ENCODE data around the gene NEDD4.

Gene NEDD4

GRCh38 chr15:55990516-55990915 is 2.9 kb downstream of the NEDD4 start:
- DNase-seq (ENCODE audit: low spot score), result no peak
- TF ChIP-seq CTCF (IDR thresholded peaks at IDR 0.05; ENCODE audit: extremely low read depth, missing control alignments), result no peak

GRCh38 chr15:55989383-55989782 is 4.0 kb downstream of the NEDD4 start:
- no peak for DNase-seq (ENCODE audit: low spot score)
- TF ChIP-seq CTCF (IDR thresholded peaks at IDR 0.05; ENCODE audit: extremely low read depth, missing control alignments), result no peak

- no peak for TF ChIP-seq CTCF (IDR thresholded peaks at IDR 0.05; ENCODE audit: extremely low read depth, missing control alignments)
- no peak for DNase-seq (ENCODE audit: low spot score)
Observed at GRCh38 chr15:55981582-55982249, 11.7 kb downstream of the NEDD4 start.

GRCh38 chr15:55980511-55980910 is 12.9 kb downstream of the NEDD4 start:
- DNase-seq (ENCODE audit: low spot score), result no peak
- TF ChIP-seq CTCF (IDR thresholded peaks at IDR 0.05; ENCODE audit: extremely low read depth, missing control alignments), result no peak

- DNase-seq (ENCODE audit: low spot score), result no peak
- no peak for TF ChIP-seq CTCF (IDR thresholded peaks at IDR 0.05; ENCODE audit: extremely low read depth, missing control alignments)
Observed at GRCh38 chr15:55977231-55977630, 16.2 kb downstream of the NEDD4 start.

- TF ChIP-seq CTCF (IDR thresholded peaks at IDR 0.05; ENCODE audit: extremely low read depth, missing control alignments), result no peak
- DNase-seq (ENCODE audit: low spot score), result no peak
Observed at GRCh38 chr15:55970286-55970685, 23.1 kb downstream of the NEDD4 start.

GRCh38 chr15:55969582-55969981 is 23.8 kb downstream of the NEDD4 start:
- no peak for TF ChIP-seq CTCF (IDR thresholded peaks at IDR 0.05; ENCODE audit: extremely low read depth, missing control alignments)
- DNase-seq (ENCODE audit: low spot score), result no peak
